ENCODE measurements around the gene RIPOR2.
"Not testable (repeated sequence)": the region's sequence is repeated elsewhere in the genome, so short reads cannot be mapped to it uniquely, and the experiment has no call there.

RIPOR2 gene

DNA sequence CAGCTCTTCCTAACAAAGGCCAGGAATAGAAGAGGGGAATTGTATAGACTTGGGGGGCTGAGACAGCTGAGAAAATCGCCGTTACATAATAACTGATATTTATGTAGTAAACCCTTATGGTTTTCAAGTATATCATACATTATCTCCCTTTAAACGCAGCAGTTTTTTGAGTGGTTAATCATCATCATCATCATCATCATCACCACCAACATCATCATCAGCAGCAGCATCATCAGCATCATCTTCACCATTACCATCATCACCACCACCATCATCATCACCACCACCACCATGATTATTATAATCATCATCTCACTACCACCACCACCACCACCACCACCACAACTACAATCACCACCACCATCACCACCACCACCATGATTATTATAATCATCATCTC, 9.1 kb downstream of the RIPOR2 start:
- in situ Hi-C loops (cut with MboI; ENCODE audit: low sequenced_read_pairs), result not testable (repeated sequence)

DNA sequence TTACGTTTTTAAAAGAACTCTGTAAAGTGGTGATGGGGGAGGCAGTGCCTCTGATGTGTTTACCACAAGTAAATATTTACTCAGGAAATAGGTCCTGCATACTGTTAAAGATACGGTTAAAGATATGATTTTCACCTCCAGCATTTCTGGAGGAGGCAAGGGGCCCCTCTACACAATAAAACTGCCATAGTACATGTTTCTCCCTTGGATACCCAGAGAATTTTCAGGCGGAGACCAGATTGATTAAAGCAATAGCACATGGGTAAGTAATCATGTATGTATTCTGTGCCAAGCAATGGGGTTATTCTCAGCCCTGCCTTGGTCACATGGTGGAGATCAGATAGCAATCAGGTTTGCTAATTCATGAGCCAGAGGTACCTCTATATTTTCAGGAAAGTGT, 9.6 kb downstream of the RIPOR2 start:
- in situ Hi-C loops (cut with MboI; ENCODE audit: low sequenced_read_pairs), result no loop called here

DNA sequence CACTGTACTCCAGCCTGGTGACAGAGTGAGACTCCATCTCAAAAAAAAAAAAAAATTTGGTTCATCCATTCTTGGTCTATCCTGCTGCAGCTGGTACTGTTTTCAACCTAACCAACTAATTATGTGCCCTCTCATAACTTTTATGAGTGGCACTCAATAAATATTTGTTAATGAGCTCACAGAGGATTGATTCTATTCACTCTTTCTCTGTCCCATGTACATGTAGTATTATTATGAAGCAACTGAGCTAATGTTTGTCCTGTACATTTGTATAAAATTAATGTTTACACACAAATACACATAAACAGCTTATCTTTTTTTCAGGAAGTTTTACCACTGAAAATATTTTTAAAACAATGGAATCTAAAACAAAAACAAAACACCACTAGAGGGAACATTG, 10.1 kb downstream of the RIPOR2 start:
- in situ Hi-C loops (cut with MboI; ENCODE audit: low sequenced_read_pairs), result no loop called here

DNA sequence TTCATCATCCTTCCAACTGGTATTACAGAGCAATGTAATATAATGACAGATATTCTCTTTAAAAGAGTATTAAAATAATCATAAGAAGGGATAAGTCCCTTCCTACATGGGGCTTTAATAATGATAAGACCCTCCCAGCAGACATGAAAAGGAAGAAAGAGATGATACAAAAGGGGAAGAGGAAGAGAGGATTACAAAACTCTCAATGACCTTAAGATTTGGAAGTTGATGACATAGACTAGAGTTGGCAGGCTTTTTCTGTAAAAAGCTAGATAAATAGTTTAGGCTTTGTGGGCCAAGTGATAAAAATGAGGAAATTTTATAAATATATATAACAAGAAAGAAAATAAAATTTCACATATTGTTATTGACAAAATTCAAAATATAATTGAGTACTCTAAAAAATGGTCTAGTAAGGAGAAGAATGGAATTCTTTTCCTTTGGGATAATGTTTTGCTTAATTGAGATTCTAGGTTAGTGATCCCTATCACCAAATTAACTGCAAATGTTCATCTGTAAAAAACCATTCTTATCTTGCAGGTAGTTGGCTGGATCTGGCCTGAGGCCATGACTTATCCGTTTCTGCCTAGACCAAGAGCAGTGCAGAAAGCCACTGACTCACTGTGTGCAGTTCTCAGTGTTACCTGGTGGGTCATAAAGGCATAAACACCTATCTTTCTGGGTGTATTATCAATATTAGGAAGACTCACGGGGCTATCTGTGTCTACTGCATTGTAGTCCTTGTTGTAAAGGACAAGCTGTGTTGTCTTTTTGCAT, 11.0 kb downstream of the RIPOR2 start:
- in situ Hi-C loops (cut with MboI; ENCODE audit: low sequenced_read_pairs), result no loop called here

DNA sequence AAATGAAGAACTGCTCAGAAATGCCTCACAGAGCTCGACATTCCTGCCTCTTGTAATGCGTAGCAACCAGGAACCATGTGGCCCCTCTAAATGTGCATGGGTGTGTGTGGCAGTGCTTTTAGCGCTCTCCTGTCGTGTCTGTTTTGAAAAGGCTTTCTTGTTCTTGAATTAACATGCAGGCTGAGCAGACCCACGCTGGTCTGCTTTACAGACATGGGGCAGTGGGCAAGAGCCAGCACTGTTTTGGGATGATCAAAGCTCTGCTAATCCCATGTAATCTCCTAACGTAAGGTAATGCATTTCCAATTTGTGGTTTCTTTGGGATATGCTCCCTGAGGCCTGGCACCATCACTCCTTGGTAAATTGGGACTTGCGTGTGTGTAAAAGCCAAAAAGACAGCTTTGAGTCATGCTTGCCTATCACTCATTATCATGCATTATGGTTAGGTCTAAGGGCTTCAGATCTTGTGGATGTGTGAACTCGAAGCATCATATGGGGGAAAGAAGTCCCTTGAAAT, 11.8 kb downstream of the RIPOR2 start:
- in situ Hi-C loops (cut with MboI; ENCODE audit: low sequenced_read_pairs), result no loop called here

DNA sequence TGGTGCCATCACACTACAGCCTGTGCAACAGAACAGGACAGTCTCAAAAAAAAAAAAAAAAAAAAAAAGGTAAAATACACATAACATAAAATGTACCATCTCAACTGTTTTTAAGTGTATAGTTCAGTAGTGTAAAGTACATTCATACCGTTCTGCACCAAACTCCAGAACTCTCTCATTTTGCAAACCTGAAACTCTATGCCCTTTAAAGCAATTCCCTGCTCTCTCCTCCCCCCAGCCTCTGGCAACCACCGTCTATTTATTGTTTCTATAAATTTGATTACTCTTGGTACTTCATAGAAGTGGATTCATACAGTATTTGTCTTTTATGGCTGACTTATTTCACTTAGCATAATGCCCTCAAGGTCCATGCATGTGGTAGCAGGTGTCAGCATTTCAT, 12.9 kb downstream of the RIPOR2 start:
- in situ Hi-C loops (cut with MboI; ENCODE audit: low sequenced_read_pairs), result no loop called here

DNA sequence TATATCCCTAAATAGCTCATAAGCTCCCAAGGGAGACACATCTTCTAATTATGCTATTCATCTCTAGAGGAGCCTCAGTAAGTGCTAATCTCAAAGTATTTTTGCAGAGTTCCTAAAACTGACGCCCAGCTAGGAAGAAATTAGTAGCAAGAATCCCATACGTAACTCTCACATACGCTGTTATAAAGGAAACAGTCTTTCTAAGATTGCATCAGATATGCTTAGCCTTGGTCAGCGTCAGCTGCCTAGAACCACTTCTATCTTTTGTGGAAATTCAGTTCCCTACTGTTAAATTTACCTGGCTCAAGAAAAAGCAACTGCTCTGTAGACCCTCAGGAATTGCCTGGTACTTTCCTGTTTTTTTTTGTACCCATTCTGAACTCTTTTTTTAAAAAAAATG, 13.6 kb downstream of the RIPOR2 start:
- in situ Hi-C loops (cut with MboI; ENCODE audit: low sequenced_read_pairs), result no loop called here

DNA sequence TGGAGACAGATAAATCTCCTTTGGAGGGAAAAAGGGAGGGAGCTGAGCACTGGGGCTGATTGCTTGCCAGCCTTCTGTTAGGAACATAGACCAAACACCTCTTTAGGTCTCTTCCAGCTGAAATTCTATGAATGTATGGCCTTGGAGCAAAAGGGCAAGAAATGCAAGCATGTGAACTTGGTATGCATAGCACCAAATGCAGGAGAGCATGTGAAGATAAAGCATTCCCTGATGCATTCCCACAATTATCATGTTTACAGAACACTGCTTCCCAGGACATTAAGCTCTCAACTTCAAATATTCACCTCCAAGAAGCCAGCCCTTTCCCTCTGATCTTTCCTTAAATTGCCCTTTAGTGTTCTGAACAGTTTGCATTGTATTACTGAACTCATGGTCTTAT, 15.6 kb downstream of the RIPOR2 start:
- in situ Hi-C loops (cut with MboI; ENCODE audit: low sequenced_read_pairs), result no loop called here

DNA sequence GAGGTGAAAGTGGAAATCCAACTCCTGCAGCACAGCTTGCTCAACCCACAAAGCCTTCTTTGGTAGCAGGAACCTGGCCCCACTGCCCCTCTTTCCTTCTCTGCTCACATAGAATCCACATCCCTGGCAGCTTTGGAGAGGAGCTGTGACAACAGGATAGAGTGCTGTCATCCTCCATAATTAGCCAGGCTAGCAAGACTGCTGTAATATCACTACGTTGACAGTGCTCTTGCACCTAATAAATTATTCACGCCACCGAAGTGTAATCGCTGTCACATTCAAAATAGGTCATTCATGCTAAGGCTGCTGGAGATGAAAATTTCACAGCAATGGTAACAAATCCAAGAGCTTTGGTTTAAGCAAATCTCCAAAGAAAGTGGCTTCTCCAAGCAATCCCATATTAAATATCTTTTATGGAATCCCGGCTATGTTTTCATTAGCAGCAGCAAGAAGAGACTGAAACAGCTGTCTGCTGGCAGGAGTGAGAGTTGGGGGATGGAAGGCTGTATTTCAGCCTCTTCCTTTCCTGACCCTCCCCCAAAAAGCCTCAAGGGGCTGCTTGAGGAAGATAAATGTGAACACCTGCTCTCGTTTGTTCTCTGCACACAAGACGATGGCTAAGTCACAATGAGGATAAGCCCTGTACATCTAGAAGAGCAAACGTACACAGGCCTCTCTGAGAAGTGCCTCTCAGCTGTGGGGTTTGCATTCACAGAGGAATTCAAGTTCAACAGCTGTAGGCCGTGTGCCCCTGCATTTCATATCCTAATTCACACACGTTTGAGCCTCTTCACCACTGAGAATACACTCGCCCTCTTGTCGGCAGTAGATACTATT, 16.5 kb downstream of the RIPOR2 start:
- in situ Hi-C loops (cut with MboI; ENCODE audit: low sequenced_read_pairs), result no loop called here

DNA sequence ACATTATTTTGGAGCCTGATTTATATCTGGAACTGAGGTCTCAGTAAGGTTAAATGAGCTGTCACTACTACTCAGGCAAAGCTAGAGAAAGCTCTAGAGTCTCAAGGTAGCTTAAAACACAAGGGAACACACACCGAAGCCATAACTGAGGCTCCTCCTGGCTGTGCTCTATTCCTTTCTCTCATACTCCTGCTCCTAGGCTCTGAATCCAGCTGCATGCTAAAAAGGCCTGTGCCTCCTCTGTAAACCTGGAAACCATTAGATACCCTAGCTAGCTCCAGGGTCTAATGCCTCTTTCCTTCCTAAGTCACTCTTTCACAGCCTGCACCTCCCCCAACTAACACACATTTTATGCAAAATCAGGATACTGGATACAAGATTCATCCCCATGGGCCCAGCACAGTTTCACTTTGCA, 17.1 kb downstream of the RIPOR2 start:
- in situ Hi-C loops (cut with MboI; ENCODE audit: low sequenced_read_pairs), result no loop called here

DNA sequence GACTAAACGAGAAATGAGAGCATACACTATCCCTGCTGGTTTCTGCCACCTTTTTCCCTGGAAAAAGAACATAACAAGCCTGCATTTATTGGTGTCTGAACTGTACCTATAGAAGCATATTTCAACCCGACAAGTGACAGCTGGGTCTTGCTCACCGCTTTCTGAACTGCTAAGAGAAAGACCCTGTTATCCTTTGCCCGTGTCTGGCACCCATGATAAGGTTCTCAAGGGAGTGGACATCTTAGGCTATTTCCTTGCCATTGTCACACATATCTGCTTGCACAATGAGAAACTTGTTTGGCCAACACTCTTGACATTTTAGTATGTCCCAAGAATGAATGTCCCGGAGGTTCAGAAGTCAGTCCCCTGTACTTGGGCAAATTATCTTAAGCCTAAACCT, 19.3 kb downstream of the RIPOR2 start:
- in situ Hi-C loops (cut with MboI; ENCODE audit: low sequenced_read_pairs), result no loop called here

DNA sequence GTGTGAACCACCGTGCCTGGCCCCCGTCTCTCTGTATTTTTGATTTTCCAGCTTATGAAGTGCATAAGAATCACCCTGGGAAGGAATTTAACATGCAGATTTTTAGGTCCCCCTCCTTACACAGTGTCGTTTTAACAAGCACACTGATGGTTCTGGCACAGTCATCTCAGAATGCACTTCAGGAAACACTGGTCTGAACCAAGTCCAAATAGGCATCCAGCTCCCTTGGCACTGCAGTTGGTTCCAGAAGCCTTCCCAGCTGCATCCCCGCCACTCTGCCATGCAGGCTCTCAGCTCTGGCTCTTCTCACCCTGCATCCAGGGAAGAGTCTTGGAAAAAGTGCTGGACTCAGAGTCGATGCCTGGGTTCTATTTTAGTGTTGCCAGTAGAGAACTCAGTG, 20.1 kb downstream of the RIPOR2 start:
- in situ Hi-C loops (cut with MboI; ENCODE audit: low sequenced_read_pairs), result no loop called here

DNA sequence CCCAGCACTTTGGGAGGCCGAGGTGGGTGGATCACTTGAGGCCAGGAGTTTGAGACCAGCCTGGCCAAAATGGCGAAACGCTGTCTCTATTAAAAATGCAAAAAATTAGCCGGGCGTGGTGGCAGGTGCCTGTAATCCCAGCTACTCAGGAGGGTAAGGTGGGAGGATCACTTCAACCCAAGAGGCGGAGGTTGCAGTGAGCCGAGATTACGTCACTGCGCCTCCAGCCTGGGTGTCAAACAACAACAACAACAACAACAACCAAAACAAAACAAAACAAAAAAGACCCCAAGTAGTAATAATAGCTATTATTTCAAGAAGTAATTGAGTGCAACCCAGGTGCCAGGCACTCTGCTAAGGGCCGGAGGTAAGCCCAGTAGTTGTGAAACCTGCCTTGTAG, 21.7 kb downstream of the RIPOR2 start:
- in situ Hi-C loops (cut with MboI; ENCODE audit: low sequenced_read_pairs), result not testable (repeated sequence)

DNA sequence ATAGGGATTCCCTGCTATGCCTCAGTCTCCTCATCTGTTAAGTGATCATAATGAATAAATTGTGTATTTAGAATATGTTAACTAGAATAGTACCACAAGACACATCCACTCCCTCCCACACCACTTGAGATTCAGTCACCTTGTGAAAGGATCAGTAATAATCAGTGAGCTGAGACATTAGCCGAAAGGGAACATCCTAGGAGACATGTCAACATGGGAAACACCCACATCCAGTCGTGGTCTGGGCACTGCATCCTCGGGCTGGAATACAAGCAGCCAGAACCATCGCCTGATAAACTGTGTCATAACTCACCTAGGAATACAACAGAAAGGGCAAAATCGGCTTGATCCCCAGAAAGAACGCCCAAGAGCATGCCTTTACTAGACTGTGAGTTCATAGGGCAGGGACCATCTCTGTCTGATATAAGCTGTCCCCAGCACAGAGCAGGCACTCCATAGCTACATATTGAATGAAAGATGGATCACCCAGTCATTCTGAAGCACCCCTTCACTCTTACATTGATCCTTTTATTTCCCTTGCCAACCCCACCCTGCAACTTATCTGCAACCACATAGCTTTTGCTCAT, 23.9 kb downstream of the RIPOR2 start:
- in situ Hi-C loops (cut with MboI; ENCODE audit: low sequenced_read_pairs), result no loop called here

DNA sequence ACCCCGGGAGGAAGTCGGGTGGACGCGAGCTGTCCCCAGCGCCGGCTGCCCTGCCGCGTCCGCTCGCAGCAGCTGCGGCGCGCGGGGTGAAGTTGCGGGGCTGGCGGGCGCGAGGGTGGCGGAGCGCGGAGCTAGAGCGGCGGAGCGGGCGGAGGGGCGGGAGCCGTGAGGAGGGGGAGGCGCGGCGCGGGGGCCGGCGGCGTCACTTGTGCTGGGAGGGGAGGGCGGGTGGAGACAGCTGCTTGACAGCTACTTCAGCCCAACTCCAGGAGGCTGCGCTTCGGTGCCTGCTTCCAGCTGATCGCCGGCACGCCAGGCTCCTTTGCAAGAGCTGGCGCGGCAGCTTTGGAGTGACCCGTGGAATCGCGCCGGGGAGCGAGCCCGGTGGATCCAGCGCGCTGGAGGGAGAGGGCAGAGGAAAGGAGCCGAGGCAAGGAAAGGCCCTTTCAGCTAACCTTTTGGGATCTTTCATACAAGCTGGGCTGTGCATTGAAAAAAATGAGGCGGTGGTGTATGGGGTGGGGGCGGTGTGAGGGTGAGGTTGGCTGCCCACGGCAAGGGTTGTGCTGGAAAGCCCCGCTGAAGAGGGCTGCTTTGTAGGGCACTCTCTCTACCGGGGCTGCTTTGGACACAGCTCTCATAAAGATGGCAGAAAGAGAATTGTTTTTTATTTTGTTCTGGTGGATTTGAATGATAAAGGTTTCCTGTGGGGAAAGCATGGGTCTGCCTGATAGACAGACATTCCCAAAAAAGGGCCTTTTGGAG, 24.6 kb downstream of the RIPOR2 start:
- in situ Hi-C loops (cut with MboI; ENCODE audit: low sequenced_read_pairs), result no loop called here

DNA sequence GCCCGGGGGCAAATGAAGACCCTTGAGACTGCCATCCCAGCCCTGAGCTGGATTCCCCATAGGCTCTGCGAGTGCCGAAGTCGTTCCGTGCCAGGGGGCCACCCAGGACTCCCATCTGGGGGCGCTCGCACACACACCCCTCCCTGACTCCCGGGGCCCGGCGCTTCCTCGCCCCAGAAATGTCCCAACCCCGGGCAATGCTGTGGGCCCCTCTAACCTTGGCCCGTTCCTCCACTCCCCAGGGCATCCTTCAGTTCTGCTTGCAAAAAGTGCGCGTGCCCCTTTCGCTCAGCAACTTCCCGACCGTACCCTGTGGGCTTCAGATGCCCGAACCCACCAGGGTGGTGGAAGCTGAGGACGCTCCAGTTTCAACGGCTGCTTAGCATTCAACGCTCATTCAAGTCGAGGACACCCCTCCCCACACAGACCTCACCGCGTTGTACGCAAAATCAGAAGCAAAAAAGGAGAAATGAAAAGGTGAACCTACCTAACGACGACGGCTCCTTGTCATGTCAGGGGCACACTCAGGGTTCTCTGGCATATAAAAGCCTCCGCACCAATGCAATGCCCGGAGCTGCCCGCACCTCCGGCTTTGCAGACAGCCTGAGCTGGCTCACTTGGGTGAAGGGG, 25.3 kb downstream of the RIPOR2 start:
- in situ Hi-C loops (cut with MboI; ENCODE audit: low sequenced_read_pairs), result no loop called here

DNA sequence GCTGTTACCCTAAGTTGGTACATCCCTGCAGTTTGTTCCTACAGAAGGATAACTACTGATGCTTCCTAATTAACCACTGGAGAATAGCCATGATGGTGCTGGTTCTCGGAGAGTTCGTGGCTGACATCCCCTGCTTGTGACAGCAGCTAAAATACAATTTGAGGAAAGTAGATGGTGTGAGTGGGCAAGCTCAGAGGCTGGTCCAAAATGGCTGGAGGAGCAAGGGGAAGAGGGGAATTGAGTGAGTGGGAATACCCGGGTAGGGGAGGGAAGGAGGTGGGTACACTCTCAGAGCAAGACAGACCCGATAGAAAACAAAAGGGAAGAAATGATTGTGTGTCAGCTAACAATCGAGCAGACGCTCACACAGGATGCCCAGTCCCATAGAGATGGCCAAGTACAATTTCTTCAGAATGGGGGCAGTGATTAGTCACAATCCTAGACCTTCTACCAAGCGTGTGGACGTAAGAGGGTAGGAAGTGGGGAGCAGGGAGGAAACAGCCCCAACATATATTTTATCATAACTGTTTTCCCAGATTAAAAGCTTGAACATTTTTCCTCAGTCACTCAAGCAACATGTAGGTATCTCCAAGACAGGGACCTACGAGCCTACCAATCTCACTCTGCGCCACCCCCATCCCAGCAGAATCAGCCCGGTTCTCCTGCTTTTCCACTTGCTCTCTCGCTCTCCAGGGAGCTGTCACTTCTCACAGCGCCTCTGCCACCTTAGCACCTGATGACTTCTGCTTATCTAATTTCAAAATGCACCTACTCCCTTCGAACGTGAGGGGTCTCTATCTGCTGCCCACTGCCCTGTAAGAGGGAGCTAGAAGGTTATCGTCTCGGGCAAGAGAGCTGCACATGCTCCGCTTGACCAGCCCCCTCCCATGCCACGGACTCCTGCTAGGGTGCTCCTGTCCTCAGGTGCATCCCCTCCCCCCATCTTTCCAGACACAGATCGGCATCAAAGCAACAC, 26.2 kb downstream of the RIPOR2 start:
- in situ Hi-C loops (cut with MboI; ENCODE audit: low sequenced_read_pairs), result no loop called here

DNA sequence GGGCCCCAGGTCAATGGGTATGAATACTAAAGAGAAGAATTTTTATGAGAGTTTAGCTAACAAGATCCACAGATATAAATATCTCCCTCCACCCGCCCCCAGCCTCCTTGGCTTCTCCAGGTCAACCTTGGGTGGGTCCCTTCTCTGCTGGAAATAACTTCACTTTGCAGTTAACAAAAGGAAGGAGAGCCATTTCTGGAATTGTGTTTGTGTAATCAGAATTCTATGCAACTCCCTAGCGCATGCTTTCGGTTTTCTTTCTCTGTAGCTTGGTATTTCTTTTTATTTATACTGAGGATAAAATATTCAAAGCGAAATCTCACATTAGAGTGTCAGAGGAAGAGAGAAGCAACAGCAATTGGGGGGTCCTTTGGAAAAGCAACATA, 27.1 kb downstream of the RIPOR2 start:
- in situ Hi-C loops (cut with MboI; ENCODE audit: low sequenced_read_pairs), result no loop called here

DNA sequence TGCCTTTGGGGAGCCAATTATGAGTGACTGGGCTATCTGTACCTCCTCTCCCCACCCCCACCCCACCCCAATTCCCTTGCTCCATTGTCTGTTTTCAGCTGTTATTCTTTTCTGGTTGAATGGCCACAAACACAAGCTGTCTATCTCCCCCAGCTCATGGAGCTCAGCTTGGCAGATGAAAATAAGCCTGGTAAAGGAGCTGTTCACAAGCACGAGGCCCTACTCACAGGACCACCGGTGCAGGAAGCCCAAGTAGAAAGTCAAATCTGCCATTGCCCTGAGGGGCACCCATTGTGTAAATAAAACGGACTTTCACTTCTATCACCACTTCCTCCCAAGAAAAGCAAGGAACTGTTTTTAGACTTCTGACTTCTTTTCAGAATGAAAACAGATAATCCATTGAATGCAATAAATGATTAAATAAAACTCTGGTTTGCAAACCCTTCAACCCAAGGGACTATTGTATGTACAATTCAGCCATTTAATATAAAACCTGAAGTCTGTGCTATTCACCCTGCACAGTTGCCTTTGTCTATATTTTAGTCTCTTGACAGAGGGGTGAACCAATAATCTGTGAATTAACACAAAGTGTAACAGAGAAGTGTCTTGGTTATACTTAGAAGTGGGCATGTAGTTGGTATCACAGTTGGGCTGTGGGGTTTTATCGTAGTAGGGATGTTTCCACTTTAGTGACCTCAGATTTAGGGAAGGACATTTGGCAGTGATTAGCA, 27.7 kb downstream of the RIPOR2 start:
- in situ Hi-C loops (cut with MboI; ENCODE audit: low sequenced_read_pairs), result no loop called here
